ENCODE data around the gene CAMK1D.
"Not testable (repeated sequence)": the region's sequence is repeated elsewhere in the genome, so short reads cannot be mapped to it uniquely, and the experiment has no call there.

CAMK1D gene

GRCh38 chr10:12513775-12514673 is 164.7 kb downstream of the CAMK1D start:
- DNase-seq (ENCODE audit: low read depth, low spot score), result no peak

- no peak for DNase-seq (ENCODE audit: low read depth, low spot score)
Measured at GRCh38 chr10:12518024-12518423, 168.7 kb downstream of the CAMK1D start.

GRCh38 chr10:12521423-12521822 is 172.1 kb downstream of the CAMK1D start:
- no peak for DNase-seq (ENCODE audit: low read depth, low spot score)

GRCh38 chr10:12526311-12526710 is 177.0 kb downstream of the CAMK1D start:
- no peak for DNase-seq (ENCODE audit: low read depth, low spot score)

- no peak for DNase-seq (ENCODE audit: low read depth, low spot score)
Measured at GRCh38 chr10:12529976-12530375, 180.6 kb downstream of the CAMK1D start.

- no peak for DNase-seq (ENCODE audit: low read depth, low spot score)
Measured at GRCh38 chr10:12531305-12532220, 182.2 kb downstream of the CAMK1D start.

DNA sequence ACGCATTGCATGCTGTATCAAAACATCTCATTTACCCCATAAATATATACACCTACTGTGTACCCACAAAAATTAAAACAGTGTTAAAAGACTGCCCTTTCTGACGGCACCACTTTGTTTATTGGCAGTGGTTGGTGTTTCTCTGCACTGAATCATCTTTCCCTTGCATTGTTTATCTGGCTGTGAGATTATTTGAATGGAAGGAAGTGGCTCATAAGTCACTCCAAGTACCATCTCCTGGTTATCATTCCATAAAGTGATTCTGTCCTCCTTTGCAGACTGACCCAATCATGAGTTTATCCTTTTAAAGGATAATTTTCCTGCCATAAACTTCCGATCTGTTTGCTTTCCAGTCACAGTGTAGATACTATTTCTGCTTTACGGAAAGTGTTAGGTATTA is 183.8 kb downstream of the CAMK1D start:
- no peak for DNase-seq (ENCODE audit: low read depth, low spot score)

GRCh38 chr10:12533723-12534122 is 184.4 kb downstream of the CAMK1D start:
- no peak for DNase-seq (ENCODE audit: low read depth, low spot score)

GRCh38 chr10:12534824-12535223 is 185.5 kb downstream of the CAMK1D start:
- peak; percentile 73 for DNase-seq (ENCODE audit: low read depth, low spot score)

- no peak for DNase-seq (ENCODE audit: low read depth, low spot score)
Measured at GRCh38 chr10:12535656-12536055, 186.3 kb downstream of the CAMK1D start.

- no peak for DNase-seq (ENCODE audit: low read depth, low spot score)
Measured at GRCh38 chr10:12538491-12538995, 189.2 kb downstream of the CAMK1D start.

DNA sequence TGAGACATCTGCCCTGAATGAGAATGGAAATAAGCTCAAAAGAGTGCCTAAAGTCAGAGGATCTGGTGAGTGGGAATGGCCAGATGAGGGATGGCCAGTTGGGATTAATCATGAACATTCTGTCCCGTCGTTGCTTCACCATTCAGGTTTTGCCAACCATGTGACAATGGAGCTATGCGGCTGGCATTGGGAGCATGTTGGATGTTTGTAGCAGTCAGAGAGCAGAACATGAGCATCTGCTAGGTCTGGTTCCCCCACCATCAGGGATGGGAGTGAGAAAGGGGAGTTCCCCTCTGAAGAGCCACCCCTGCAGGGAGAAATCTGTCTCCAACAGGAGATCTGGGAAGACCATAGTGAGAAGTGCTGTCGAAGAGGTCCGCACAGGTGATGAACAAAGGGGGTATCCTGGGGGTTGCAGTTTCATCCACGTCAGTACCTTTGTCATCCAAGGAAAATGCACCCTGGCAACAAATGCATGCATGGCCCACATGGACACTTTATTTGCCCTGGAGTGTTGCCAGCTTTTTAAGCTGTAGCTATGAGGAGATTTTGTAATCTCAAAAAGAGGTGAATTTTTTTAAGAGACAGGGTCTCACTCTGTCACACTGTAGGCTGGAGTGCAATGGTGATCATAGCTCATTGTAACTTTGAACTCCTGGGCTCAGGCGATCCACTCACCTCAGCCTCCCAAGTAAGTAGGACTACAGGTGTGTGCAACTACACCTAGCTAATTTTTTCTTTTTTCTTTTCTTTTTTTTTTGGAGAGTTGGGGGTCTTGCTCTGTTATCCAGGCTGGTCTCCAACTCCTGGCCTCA is 190.2 kb downstream of the CAMK1D start:
- DNase-seq (ENCODE audit: low read depth, low spot score), result no peak

DNA sequence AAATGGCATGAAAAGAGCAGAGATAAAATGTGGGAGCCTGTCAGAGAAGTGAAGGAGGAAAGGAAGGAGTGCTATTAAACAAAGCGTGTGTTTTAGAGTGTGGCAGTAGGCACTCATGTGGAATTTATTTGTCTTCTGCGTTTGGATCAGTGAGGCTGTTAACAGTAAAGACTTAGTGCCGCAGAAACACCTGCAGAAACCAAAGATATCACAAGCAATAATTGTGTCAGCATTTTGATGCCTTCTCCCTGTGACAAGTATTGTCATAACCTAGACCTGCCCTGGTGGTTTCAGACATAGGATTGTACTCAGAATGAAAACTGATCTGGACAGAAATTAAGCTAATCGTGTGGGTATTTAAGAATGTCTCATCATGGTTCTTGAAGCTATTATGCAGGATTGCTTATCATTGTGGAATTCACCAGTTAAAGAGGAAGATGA is 191.0 kb downstream of the CAMK1D start:
- no peak for DNase-seq (ENCODE audit: low read depth, low spot score)

DNA sequence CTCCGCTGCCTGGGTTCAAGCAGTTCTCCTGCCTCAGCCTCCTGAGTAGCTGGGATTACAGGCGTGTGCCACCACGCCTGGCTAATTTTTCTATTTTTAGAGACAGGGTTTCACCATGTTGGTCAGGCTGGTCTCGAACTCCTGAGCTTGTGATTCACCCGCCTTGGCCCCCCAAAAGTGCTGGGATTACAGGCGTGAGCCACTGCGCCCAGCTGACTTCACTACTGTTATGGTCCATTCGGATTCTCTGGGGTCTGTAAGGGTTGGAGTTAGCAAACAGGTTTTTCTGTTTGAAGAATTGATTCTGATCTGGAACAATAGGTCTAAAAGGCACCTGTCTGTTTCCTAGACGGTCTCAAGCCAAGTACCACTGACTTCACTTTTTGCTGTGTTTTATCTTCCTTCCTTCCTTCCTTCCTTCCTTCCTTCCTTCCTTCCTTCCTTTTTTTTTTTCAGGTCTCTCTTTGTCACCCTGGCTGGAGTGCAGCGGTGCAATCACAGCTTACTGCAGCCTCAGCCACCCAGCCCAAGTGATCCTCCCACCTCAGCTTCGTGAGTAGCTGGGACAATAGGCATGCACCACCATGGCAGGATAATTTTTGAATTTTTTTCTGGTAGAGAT is 192.2 kb downstream of the CAMK1D start:
- no peak for DNase-seq (ENCODE audit: low read depth, low spot score)

GRCh38 chr10:12542133-12542670 is 192.9 kb downstream of the CAMK1D start:
- no peak for DNase-seq (ENCODE audit: low read depth, low spot score)

GRCh38 chr10:12543589-12543988 is 194.2 kb downstream of the CAMK1D start:
- DNase-seq (ENCODE audit: low read depth, low spot score), result peak; percentile 19

- not testable (repeated sequence) for DNase-seq (ENCODE audit: low read depth, low spot score)
Measured at GRCh38 chr10:12546160-12546802, 196.9 kb downstream of the CAMK1D start.

DNA sequence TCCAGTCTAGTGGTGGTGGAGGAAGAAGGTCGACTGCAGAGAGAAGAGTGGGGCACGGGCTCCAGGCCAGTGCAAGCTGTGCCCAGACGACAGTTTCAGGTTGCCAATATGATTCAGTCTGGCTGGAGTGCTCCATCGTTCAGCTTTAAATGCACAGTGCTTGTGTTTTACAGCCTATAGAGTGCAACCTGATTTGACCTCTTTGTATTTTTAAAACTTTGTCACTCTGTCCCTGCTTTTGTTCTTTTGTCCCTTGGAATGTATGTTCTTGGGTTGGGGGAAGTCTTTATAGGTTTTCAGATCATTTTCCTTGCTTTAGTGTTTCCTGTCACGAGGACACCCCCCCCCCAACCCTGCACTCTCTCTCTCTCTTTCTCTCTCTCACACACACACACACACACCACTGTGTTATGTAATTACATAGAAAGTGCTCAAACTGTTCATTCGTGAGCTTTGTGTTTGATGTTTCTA is 198.0 kb downstream of the CAMK1D start:
- DNase-seq (ENCODE audit: low read depth, low spot score), result no peak

DNA sequence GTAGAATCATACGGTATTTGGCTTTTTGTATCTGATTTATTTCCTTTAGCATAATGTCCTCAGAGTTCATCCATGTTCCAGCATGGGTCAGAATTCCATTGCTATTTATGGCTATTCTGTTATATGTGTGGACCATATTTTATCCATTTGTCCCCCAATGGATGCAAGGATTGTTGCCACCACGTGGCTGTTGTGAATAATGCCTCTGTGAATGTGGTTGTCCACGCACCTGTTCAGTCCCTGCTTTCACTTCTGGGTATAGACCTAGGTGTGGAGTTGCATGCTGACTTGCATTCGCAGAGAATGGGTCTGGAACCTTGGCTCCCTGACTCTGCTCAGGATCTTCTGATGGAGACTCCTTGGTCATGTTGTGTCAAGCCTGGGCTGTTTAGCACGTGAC is 199.9 kb downstream of the CAMK1D start:
- no peak for DNase-seq (ENCODE audit: low read depth, low spot score)

DNA sequence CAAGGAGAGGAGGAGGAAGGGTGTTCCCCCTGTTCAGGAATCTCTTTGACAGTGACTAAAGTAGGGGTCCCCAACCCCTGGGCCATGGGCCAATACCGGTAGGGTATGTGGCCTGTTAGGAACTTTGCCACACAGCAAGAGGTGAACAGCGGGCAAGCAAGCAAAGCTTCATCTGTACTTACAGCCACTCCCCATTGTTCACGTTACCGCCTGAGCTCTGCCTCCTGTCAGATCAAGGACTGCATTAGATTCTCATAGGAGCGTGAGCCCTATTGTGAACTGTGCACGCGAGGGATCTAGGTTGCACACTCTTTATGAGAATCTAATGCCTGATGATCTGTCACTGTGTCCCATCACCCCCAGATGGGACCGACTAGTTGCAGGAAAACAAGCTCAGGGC is 201.6 kb downstream of the CAMK1D start:
- DNase-seq (ENCODE audit: low read depth, low spot score), result no peak

All from ELF-1 (cell line).